GM23248 (cell line): ENCODE results near the gene CATSPER1. TPM values are rescaled to one million over a fixed set of nuclear protein-coding genes. Genes with fewer than 3 reads are reported as not detected.
A peak's percentile ranks its signal among the peaks of the same experiment; 100 is the strongest.

ENCODE experiments used
- DNase-seq: peaks from one replicate; pipeline ENCODE4 v3.0.0-alpha.2; 2015
- H2AFZ ChIP-seq: fragments of 200-600 bp; sonication (generic); 2 replicates; pipeline ENCODE4 v1.6.1; 2016; ENCODE audit warnings: antibody characterized with exemption
- H3F3A ChIP-seq: fragments of 200-600 bp; sonication (generic); 2 replicates; pipeline ENCODE4 v1.6.1; 2016; ENCODE audit warnings: mild to moderate bottlenecking, antibody characterized with exemption, mixed run types; ENCODE audit not compliant: insufficient read depth
- H3K27ac ChIP-seq: fragments of 200-600 bp; sonication (generic); 2 replicates; pipeline ENCODE4 v1.5.1; 2016; ENCODE audit warnings: mild to moderate bottlenecking
- H3K27me3 ChIP-seq: fragments of 200-600 bp; sonication (generic); replicated peaks from 2 replicates; pipeline ENCODE4 v1.6.1; 2016; ENCODE audit warnings: mild to moderate bottlenecking; ENCODE audit not compliant: insufficient read depth
- H3K36me3 ChIP-seq: fragments of 200-600 bp; sonication (generic); 2 replicates; pipeline ENCODE4 v1.6.1; 2016; ENCODE audit warnings: low read depth, mild to moderate bottlenecking
- H3K4me1 ChIP-seq: fragments of 200-600 bp; sonication (generic); 2 replicates; pipeline ENCODE4 v1.6.1; 2016; ENCODE audit warnings: mild to moderate bottlenecking; ENCODE audit not compliant: insufficient read depth
- H3K4me2 ChIP-seq: fragments of 200-600 bp; sonication (generic); one replicate; pipeline ENCODE4 v1.6.1; 2016; ENCODE audit warnings: mild to moderate bottlenecking; ENCODE audit not compliant: unreplicated experiment
- H3K4me3 ChIP-seq: fragments of 200-600 bp; sonication (generic); 2 replicates; pipeline ENCODE4 v1.5.1; 2016; ENCODE audit warnings: mild to moderate bottlenecking
- H3K79me2 ChIP-seq: fragments of 200-600 bp; sonication (generic); 2 replicates; pipeline ENCODE4 v1.6.1; 2016; ENCODE audit warnings: mild to moderate bottlenecking; ENCODE audit not compliant: insufficient read depth
- H3K9ac ChIP-seq: fragments of 200-600 bp; sonication (generic); 2 replicates; pipeline ENCODE4 v1.6.1; 2016; ENCODE audit warnings: mild to moderate bottlenecking
- H3K9me2 ChIP-seq: fragments of 200-600 bp; sonication (generic); 2 replicates; pipeline ENCODE4 v1.6.1; 2016; ENCODE audit warnings: mixed run types, mild to moderate bottlenecking, moderate library complexity; ENCODE audit not compliant: insufficient read depth
- H3K9me3 ChIP-seq: fragments of 200-600 bp; sonication (generic); one replicate; pipeline ENCODE4 v1.6.1; 2017; ENCODE audit warnings: low read depth
- H4K20me1 ChIP-seq: fragments of 200-600 bp; sonication (generic); 2 replicates; pipeline ENCODE4 v1.6.0; 2016; ENCODE audit not compliant: insufficient read depth
- EZH2 ChIP-seq: fragments of 200-600 bp; sonication (generic); IDR thresholded peaks from 2 replicates; pipeline ENCODE4 v1.6.1; 2018; ENCODE audit warnings: antibody characterized with exemption, mild to moderate bottlenecking; ENCODE audit not compliant: insufficient read depth, poor library complexity, severe bottlenecking
- EZH2phosphoT487 ChIP-seq: fragments of 200-600 bp; sonication (generic); IDR thresholded peaks from 2 replicates; pipeline ENCODE4 v1.6.1; 2018; ENCODE audit warnings: antibody characterized with exemption, moderate library complexity, mild to moderate bottlenecking, low read depth; ENCODE audit not compliant: insufficient read depth
- WGBS, 2 experiments: methylation state at CpG; one replicate each; pipeline ENCODE4 v1.1.6; 2015 to 2017; ENCODE audit warnings: low lambda C conversion rate in 2 of 2, low coverage in 1 of 2; ENCODE audit errors: missing lambda C conversion rate in 2 of 2; 5-methylcytosine and 5-hydroxymethylcytosine counted together
- in situ Hi-C: fragments of 300-500 bp; cut with MboI; formaldehyde crosslinking; loops from 2 replicates; pipeline ENCODE4 v1.15.0; 2020
- polyA plus RNA-seq: library from polyadenylated mRNA; unstranded; fragments of >200 nt; fragmentation: Nextera tagmentation; extraction: Ambion mirVana; gene quantifications from 2 replicates; pipeline ENCODE4 v1.2.1, GENCODE V29; 2016
- total RNA-seq: library from RNA; depleted of rRNA; stranded (reverse); fragments of >200 nt; shearing (Covaris generic); gene quantifications from 2 replicates; pipeline ENCODE4 v1.2.3, GENCODE V29; 2014

The CATSPER1 gene
- total and polyA plus RNA-seq, 2 experiments from 2014 or later: 1.7 TPM; not detected in 1

GRCh38 chr11:66007201-66007634 lies 19.1 kb downstream of the CATSPER1 start:
- peaks cover 8% of the 10 kb centered on the region for H3K36me3 ChIP-seq

GRCh38 chr11:66006891-66007176 lies 19.4 kb downstream of the CATSPER1 start:
- Histone ChIP-seq H3F3A (peaks cover under 1% of the 10 kb centered on the region), H3K9ac (no peak overlapping the region), H3K27ac (no peak overlapping the region), H3K4me1 (peaks cover 4% of the 10 kb centered on the region), H3K4me3 (no peak overlapping the region), H3K36me3 (peaks cover 8% of the 10 kb centered on the region), H3K27me3 (no peaks in the 10 kb centered on the region), H2AFZ (no peak overlapping the region), H3K9me3 (no peaks in the 10 kb centered on the region), H3K9me2 (no peaks in the 10 kb centered on the region), H3K4me2 (no peak overlapping the region), H3K79me2 (peaks cover 23% of the 10 kb centered on the region), H4K20me1 (no peaks in the 10 kb centered on the region)
- in situ Hi-C loops: no loop called here
- 67 to 70% methylated on average over 4 of the region's 4 CpGs for WGBS, 2 experiments
- no peak for TF ChIP-seq EZH2phosphoT487
- TF ChIP-seq EZH2: no peak
- DNase-seq: no peak

More at GRCh38 chr11:66007201-66007634, 19.1 kb downstream of the CATSPER1 start:
- H3K27ac ChIP-seq: no peak overlapping the region
- in situ Hi-C loops: no loop called here
- H3F3A ChIP-seq: no peaks in the 10 kb centered on the region
- H2AFZ ChIP-seq: no peak overlapping the region
- no peak overlapping the region for H3K9ac ChIP-seq
- WGBS, 2 experiments: 69 to 70% methylated on average over 5 of the region's 5 CpGs
- H3K79me2 ChIP-seq: peaks cover 22% of the 10 kb centered on the region
- no peaks in the 10 kb centered on the region for H3K9me2 ChIP-seq
- no peaks in the 10 kb centered on the region for H4K20me1 ChIP-seq
- H3K4me1 ChIP-seq: peaks cover 4% of the 10 kb centered on the region
- no peaks in the 10 kb centered on the region for H3K27me3 ChIP-seq
- H3K9me3 ChIP-seq: no peaks in the 10 kb centered on the region
- no peak for DNase-seq
- no peak overlapping the region for H3K4me3 ChIP-seq
- H3K4me2 ChIP-seq: no peak overlapping the region
- TF ChIP-seq EZH2phosphoT487 (no peak), EZH2 (no peak)

GRCh38 chr11:66006134-66006890 lies 20.0 kb downstream of the CATSPER1 start:
- in situ Hi-C loops: no loop called here
- Histone ChIP-seq H3K9ac (no peak overlapping the region), H3K27ac (no peak overlapping the region), H3K27me3 (no peaks in the 10 kb centered on the region), H3F3A (peaks cover 6% of the 10 kb centered on the region), H3K36me3 (peaks cover 8% of the 10 kb centered on the region), H3K9me3 (no peaks in the 10 kb centered on the region), H3K4me3 (no peak overlapping the region), H3K4me1 (peaks cover 1% of the 10 kb centered on the region), H3K79me2 (peaks cover 28% of the 10 kb centered on the region), H3K9me2 (no peaks in the 10 kb centered on the region), H4K20me1 (no peaks in the 10 kb centered on the region), H3K4me2 (no peak overlapping the region), H2AFZ (no peak overlapping the region)
- no peak for TF ChIP-seq EZH2
- no peak for DNase-seq
- WGBS, 2 experiments: 74 to 85% methylated on average over 12 to 13 of the region's 13 CpGs

- Histone ChIP-seq H3K27ac (no peak overlapping the region), H3K9ac (no peak overlapping the region), H3F3A (peaks cover 6% of the 10 kb centered on the region), H3K27me3 (no peaks in the 10 kb centered on the region), H4K20me1 (no peaks in the 10 kb centered on the region), H3K4me1 (peaks cover 5% of the 10 kb centered on the region), H3K4me3 (no peak overlapping the region), H3K4me2 (no peak overlapping the region), H3K9me3 (no peaks in the 10 kb centered on the region), H3K9me2 (no peaks in the 10 kb centered on the region), H3K36me3 (peaks cover 12% of the 10 kb centered on the region), H3K79me2 (peaks cover 49% of the 10 kb centered on the region), H2AFZ (no peak overlapping the region)
- 80 to 84% methylated on average over 4 of the region's 4 CpGs for WGBS, 2 experiments
- in situ Hi-C loops: no loop called here
- no peak for DNase-seq
- TF ChIP-seq EZH2: no peak
- TF ChIP-seq EZH2phosphoT487: no peak
Measured at GRCh38 chr11:66004186-66004585, 22.1 kb downstream of the CATSPER1 start.

GRCh38 chr11:66003291-66003690 lies 23.0 kb downstream of the CATSPER1 start:
- Histone ChIP-seq H3F3A (peaks cover 6% of the 10 kb centered on the region), H3K9me3 (no peaks in the 10 kb centered on the region), H3K27me3 (no peaks in the 10 kb centered on the region), H3K9ac (peak overlapping the region; percentile 88), H2AFZ (no peak overlapping the region), H3K9me2 (no peaks in the 10 kb centered on the region), H4K20me1 (no peaks in the 10 kb centered on the region), H3K4me1 (peaks cover 5% of the 10 kb centered on the region), H3K79me2 (peaks cover 58% of the 10 kb centered on the region), H3K36me3 (peaks cover 19% of the 10 kb centered on the region), H3K27ac (peak overlapping the region; percentile 82), H3K4me2 (peak overlapping the region; percentile 91), H3K4me3 (peak overlapping the region; percentile 86)
- in situ Hi-C loops: no loop called here
- TF ChIP-seq EZH2: no peak
- TF ChIP-seq EZH2phosphoT487: no peak
- DNase-seq: no peak
- WGBS, 2 experiments: 63 to 65% methylated on average over 6 of the region's 6 CpGs
